Activated CD8-positive, alpha-beta T cell treated with anti-CD3 and anti-CD28 coated beads for 36 hours (primary cell): ENCODE measurements around the gene TM9SF4. TPM values are rescaled to one million over a fixed set of nuclear protein-coding genes. Genes with fewer than 3 reads are reported as not detected.

Source experiments
- ATAC-seq: fragments of 200-7000 bp; cut with Tn5 transposase; one replicate; pipeline ENCODE4 v1.10.0; 2021; ENCODE audit warnings: mild to moderate bottlenecking, moderate library complexity
- CTCF ChIA-PET: fragments of 350-600 bp; sonication (Branson Sonifier 250); formaldehyde crosslinking; loops from one replicate; lab custom pipeline; 2021; ENCODE audit warnings: antibody characterized with exemption; lab: Charles Lee
- POLR2A ChIA-PET: fragments of 350-600 bp; sonication (Branson Sonifier 250); formaldehyde crosslinking; loops from one replicate; lab custom pipeline; 2021; ENCODE audit warnings: antibody characterized with exemption; lab: Charles Lee
- DNase-seq: peaks from one replicate; pipeline ENCODE4 v3.0.0-alpha.2; 2020
- H3K27ac Mint-ChIP-seq: one replicate; pipeline ENCODE4 v1.8.0; 2021; ENCODE audit warnings: mild to moderate bottlenecking, mixed read lengths
- H3K27me3 Mint-ChIP-seq: one replicate; pipeline ENCODE4 v1.8.0; 2021; ENCODE audit warnings: mixed read lengths
- H3K36me3 Mint-ChIP-seq: one replicate; pipeline ENCODE4 v1.8.0; 2021; ENCODE audit warnings: low read depth, mixed read lengths
- H3K4me1 Mint-ChIP-seq: one replicate; pipeline ENCODE4 v1.8.0; 2021; ENCODE audit warnings: low read depth, mixed read lengths
- H3K4me3 Mint-ChIP-seq: one replicate; pipeline ENCODE4 v1.8.0; 2021; ENCODE audit warnings: mild to moderate bottlenecking, moderate library complexity, mixed read lengths
- H3K9me3 Mint-ChIP-seq: one replicate; pipeline ENCODE4 v1.8.0; 2021; ENCODE audit warnings: mixed read lengths
- intact Hi-C: fragments of 100-400 bp; cut with micrococcal nuclease; formaldehyde crosslinking; loops from one replicate; pipeline ENCODE4 v1.10.0; 2022
- total RNA-seq, 2 experiments: library from RNA; stranded (reverse); gene quantifications; one replicate each; pipeline ENCODE4 v1.2.3, GENCODE V29; 2021
- TF ChIP-seq, protein P1 (sequence below): fragments of 200-600 bp; IDR thresholded peaks from one replicate; pipeline ENCODE4 v1.8.0; 2022; ENCODE audit warnings: antibody characterized with exemption, mild to moderate bottlenecking

TM9SF4 gene
- total RNA-seq, 2 experiments from 2014 or later: 36.5 to 39.5 TPM

DNA sequence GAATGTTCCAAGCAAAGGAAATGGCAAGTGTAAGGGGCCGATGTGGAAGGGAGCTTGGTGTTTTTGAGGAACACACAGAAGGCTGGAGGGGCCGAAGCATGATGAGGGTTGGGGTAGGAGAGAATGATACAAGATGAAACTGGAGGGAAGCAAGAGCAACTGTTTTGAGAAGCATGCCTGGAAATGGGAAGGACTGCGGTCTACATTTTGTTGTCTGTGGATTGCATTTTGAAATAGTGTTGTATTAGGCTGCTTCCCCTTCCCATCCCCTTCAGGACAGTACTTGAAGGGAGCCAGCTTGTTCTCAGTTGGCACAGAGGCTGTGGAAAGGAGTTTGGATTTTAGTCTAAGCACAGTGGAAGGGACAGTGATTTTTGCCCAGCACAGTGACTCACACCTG is 2.2 kb downstream of the TM9SF4 start:
- ChIA-PET CTCF (no interaction called here), POLR2A (interaction anchor here (1.0 to 1.4 kb wide), 3 partner anchors 8 to 91 kb away, joined by 3 read pairs; no protein-coding TSS in a partner anchor)
- H3K4me3 Mint-ChIP-seq: no peak overlapping the region
- peaks cover 55% of the 10 kb centered on the region for H3K4me1 Mint-ChIP-seq
- H3K27me3 Mint-ChIP-seq: no peaks in the 10 kb centered on the region
- no peaks in the 10 kb centered on the region for H3K9me3 Mint-ChIP-seq
- no peak for DNase-seq
- peaks cover 24% of the 10 kb centered on the region for H3K36me3 Mint-ChIP-seq
- intact Hi-C loops: no loop called here
- TF ChIP-seq, protein P1, sequence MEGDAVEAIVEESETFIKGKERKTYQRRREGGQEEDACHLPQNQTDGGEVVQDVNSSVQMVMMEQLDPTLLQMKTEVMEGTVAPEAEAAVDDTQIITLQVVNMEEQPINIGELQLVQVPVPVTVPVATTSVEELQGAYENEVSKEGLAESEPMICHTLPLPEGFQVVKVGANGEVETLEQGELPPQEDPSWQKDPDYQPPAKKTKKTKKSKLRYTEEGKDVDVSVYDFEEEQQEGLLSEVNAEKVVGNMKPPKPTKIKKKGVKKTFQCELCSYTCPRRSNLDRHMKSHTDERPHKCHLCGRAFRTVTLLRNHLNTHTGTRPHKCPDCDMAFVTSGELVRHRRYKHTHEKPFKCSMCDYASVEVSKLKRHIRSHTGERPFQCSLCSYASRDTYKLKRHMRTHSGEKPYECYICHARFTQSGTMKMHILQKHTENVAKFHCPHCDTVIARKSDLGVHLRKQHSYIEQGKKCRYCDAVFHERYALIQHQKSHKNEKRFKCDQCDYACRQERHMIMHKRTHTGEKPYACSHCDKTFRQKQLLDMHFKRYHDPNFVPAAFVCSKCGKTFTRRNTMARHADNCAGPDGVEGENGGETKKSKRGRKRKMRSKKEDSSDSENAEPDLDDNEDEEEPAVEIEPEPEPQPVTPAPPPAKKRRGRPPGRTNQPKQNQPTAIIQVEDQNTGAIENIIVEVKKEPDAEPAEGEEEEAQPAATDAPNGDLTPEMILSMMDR: no peak
- H3K27ac Mint-ChIP-seq: peak overlapping the region; percentile 40
- no peak for ATAC-seq

DNA sequence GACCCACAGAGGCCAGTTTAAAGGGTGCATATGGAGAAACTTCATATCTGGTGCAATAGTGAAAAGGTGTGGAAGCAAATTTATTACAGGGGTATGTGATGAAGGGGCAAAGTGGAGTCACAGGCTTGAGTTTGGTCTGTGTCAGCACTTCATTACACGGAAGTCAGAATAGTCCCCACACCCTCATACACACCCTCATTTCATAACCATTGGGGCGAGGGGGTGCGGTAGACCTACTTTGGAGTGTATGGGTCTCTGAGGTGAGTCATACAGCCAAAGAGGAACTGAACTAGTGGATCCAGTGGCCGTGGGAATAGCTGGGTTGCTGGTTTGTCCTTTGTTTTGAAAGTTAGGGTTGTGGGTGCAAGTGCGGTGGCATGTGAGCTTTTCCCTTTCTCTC is 3.3 kb downstream of the TM9SF4 start:
- ChIA-PET POLR2A (no interaction called here), CTCF (interaction anchor here (0.6 kb wide), 1 partner anchor 21 kb away, joined by 3 read pairs; no protein-coding TSS in a partner anchor)
- Mint-ChIP-seq H3K4me3 (no peak overlapping the region), H3K4me1 (peaks cover 60% of the 10 kb centered on the region), H3K27ac (peak overlapping the region; percentile 11), H3K36me3 (peaks cover 24% of the 10 kb centered on the region), H3K9me3 (no peaks in the 10 kb centered on the region), H3K27me3 (no peaks in the 10 kb centered on the region)
- ATAC-seq (no peak), DNase-seq (peak; percentile 16)
- TF ChIP-seq, protein P1: no peak
- intact Hi-C loops: no loop called here

DNA sequence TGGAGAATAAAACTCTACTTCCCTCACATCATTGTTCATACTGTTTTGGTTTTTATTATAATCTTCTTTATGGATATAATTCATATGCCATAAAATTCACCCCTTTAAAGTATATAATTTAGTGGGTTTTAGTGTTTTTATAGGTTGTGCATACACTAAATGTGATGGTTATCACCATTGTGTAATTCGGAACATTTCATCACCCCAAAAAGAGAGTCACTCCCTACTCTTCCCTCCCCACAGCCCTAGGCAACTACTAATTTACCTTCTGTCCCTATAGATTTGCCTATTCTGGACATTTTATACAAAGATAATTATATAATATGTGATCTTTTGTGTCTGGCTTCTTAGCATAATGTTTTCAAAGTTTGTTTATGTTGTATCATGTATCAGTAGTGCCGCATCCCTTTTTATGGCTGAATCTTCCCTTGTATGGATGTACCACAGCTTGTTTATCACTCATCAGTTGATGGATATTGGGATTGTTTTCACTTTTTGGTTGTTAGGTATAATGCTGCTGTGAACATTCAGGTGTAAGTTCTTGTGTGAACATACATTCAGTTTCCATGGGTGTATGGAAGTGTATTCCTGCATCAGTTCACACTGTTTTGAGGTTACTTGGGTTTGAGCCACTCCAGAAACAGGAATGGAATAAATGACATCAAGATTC is 4.2 kb downstream of the TM9SF4 start:
- Mint-ChIP-seq H3K27me3 (no peaks in the 10 kb centered on the region), H3K36me3 (peaks cover 27% of the 10 kb centered on the region), H3K4me1 (peaks cover 63% of the 10 kb centered on the region), H3K27ac (no peak overlapping the region), H3K4me3 (no peak overlapping the region), H3K9me3 (no peaks in the 10 kb centered on the region)
- intact Hi-C loops: no loop called here
- TF ChIP-seq, protein P1: no peak
- DNase-seq (no peak), ATAC-seq (no peak)
- ChIA-PET CTCF (no interaction called here), POLR2A (no interaction called here)

DNA sequence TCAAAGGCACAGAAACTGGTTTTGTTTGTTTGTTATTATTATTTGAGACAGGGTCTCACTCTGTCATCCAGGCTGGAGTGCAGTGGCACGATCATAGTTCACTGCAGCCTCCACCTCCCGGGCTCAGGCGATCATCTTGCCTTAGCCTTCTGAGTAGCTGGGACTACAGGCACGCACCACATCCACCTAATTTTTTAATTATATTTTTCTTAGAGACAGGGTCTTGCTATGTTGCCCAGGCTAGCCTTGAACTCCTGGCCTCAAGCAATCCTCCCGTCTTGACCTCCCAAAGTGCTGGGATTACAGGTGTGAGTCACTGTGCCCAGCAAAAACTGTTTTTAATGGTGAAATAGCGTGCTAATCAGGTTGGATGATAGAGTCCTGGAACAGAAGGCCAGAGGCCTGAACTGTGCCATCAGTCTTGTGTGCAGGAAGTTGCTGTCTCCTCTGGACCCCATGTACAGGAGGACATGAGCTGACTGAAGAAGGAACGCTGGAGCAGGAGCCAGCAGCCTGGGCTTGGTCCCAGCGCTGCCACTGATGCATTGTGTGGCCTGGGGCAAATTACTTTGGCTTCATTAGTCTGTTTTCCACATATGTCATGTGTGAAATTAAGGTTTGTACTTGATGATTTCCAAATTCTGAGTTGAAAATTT is 4.9 kb downstream of the TM9SF4 start:
- peaks cover 63% of the 10 kb centered on the region for H3K4me1 Mint-ChIP-seq
- POLR2A ChIA-PET: interaction anchor here (0.8 kb wide), 1 partner anchor 90 kb away, joined by 3 read pairs; no protein-coding TSS in a partner anchor

More for the DNA sequence above, 4.9 kb downstream of the TM9SF4 start:
- no peak for DNase-seq
- Mint-ChIP-seq H3K9me3 (no peaks in the 10 kb centered on the region), H3K36me3 (peaks cover 27% of the 10 kb centered on the region), H3K27me3 (no peaks in the 10 kb centered on the region), H3K27ac (no peak overlapping the region), H3K4me3 (no peak overlapping the region)
- ATAC-seq: no peak
- intact Hi-C loops: no loop called here
- TF ChIP-seq, protein P1: no peak
- CTCF ChIA-PET: no interaction called here
